GM18861 (cell line): Measurements from ENCODE around the gene TYMS.
"Not testable (repeated sequence)": the region's sequence is repeated elsewhere in the genome, so short reads cannot be mapped to it uniquely, and the experiment has no call there.

ENCODE experiments used
- ATAC-seq: cut with Tn5 transposase; IDR thresholded peaks from one replicate; pipeline ENCODE4 v1.9.1; 2021; ENCODE audit not compliant: unreplicated experiment

TYMS gene

GRCh38 chr18:676736-677135, 19.3 kb downstream of the TYMS start:
- ATAC-seq = no peak

- no peak for ATAC-seq
Measured at GRCh38 chr18:677145-677544, 19.7 kb downstream of the TYMS start.

- ATAC-seq = no peak
Measured at GRCh38 chr18:677951-678381, 20.5 kb downstream of the TYMS start.

- ATAC-seq = no peak
Measured at GRCh38 chr18:678482-679182, 21.2 kb downstream of the TYMS start.

GRCh38 chr18:679516-679915, 22.1 kb downstream of the TYMS start:
- ATAC-seq = no peak

- no peak for ATAC-seq
Measured at GRCh38 chr18:680392-680791, 22.9 kb downstream of the TYMS start.

- no peak for ATAC-seq
Measured at GRCh38 chr18:681985-682384, 24.5 kb downstream of the TYMS start.

GRCh38 chr18:682416-682815, 25.0 kb downstream of the TYMS start:
- ATAC-seq = not testable (repeated sequence)

GRCh38 chr18:682833-683232, 25.4 kb downstream of the TYMS start:
- no peak for ATAC-seq

GRCh38 chr18:683531-683930, 26.1 kb downstream of the TYMS start:
- no peak for ATAC-seq

- no peak for ATAC-seq
Measured at GRCh38 chr18:685438-685837, 28.0 kb downstream of the TYMS start.

GRCh38 chr18:686339-687111, 29.1 kb downstream of the TYMS start:
- ATAC-seq = no peak

- ATAC-seq = no peak
Measured at GRCh38 chr18:688323-688722, 30.9 kb downstream of the TYMS start.

- no peak for ATAC-seq
Measured at GRCh38 chr18:692824-693223, 35.4 kb downstream of the TYMS start.

- ATAC-seq = no peak
Measured at GRCh38 chr18:693466-694187, 36.2 kb downstream of the TYMS start.

- ATAC-seq = no peak
Measured at GRCh38 chr18:697012-697411, 39.6 kb downstream of the TYMS start.

GRCh38 chr18:697800-698199, 40.3 kb downstream of the TYMS start:
- ATAC-seq = no peak

- ATAC-seq = no peak
Measured at GRCh38 chr18:703213-703967, 45.9 kb downstream of the TYMS start.

- no peak for ATAC-seq
Measured at GRCh38 chr18:706405-706804, 49.0 kb downstream of the TYMS start.

GRCh38 chr18:708096-708495, 50.6 kb downstream of the TYMS start:
- no peak for ATAC-seq

- no peak for ATAC-seq
Measured at GRCh38 chr18:709771-710170, 52.3 kb downstream of the TYMS start.
